IMR-90 (cell line): ENCODE measurements around the gene USP6NL. TPM values are rescaled to one million over a fixed set of nuclear protein-coding genes. Genes with fewer than 3 reads are reported as not detected.
"Not testable (repeated sequence)": the region's sequence is repeated elsewhere in the genome, so short reads cannot be mapped to it uniquely, and the experiment has no call there.

Source experiments
- ATAC-seq: fragments of 200-7000 bp; cut with Tn5 transposase; 2 replicates; pipeline ENCODE4 v1.9.1; 2020; ENCODE audit warnings: low read depth, mild to moderate bottlenecking, moderate library complexity
- BruUV-seq: library from RNA; stranded (reverse); fragments of 400-500 nt; replicated peaks from 2 replicates; lab custom pipeline; 2021; lab: Mats Ljungman, UMichigan
- CTCF ChIA-PET: fragments of 300-600 bp; formaldehyde crosslinking; extraction: SDS; loops from one replicate; lab custom pipeline; 2021; ENCODE audit warnings: antibody characterized with exemption; lab: Yijun Ruan, JAX
- POLR2A ChIA-PET: fragments of 300-600 bp; sonication (Branson Sonifier 250); formaldehyde crosslinking; loops from one replicate; lab custom pipeline; 2022; ENCODE audit warnings: antibody characterized with exemption; ENCODE audit not compliant: unreplicated experiment; lab: Charles Lee
- DNase-seq: peaks from one replicate; pipeline ENCODE4 v3.0.0; 2013
- H2AFZ ChIP-seq: replicated peaks from 2 replicates; pipeline ENCODE3; 2013; ENCODE audit warnings: low read length, mild to moderate bottlenecking; ENCODE audit not compliant: poor library complexity
- H2AK5ac ChIP-seq: 2 replicates; pipeline ENCODE4 v1.6.1; 2013; ENCODE audit warnings: low read depth, low read length, inconsistent platforms
- H2AK9ac ChIP-seq: replicated peaks from 2 replicates; pipeline ENCODE3; 2013; ENCODE audit warnings: mild to moderate bottlenecking, low read depth, low read length, moderate library complexity; ENCODE audit not compliant: poor library complexity
- H2BK120ac ChIP-seq: 2 replicates; pipeline ENCODE4 v1.6.1; 2013; ENCODE audit warnings: low read depth, low read length, inconsistent platforms
- H2BK15ac ChIP-seq: 3 replicates; pipeline ENCODE4 v1.6.1; 2013; ENCODE audit warnings: low read depth, low read length, inconsistent platforms
- H2BK20ac ChIP-seq: 2 replicates; pipeline ENCODE4 v1.6.1; 2013; ENCODE audit warnings: low read depth, mild to moderate bottlenecking, inconsistent platforms, low read length, moderate library complexity
- H2BK5ac ChIP-seq: 2 replicates; pipeline ENCODE4 v1.6.1; 2013; ENCODE audit warnings: mild to moderate bottlenecking, low read depth, low read length, inconsistent platforms; ENCODE audit not compliant: poor library complexity, severe bottlenecking
- H3K14ac ChIP-seq: replicated peaks from 2 replicates; pipeline ENCODE4 v1.6.1; 2013; ENCODE audit warnings: low read depth, low read length, inconsistent platforms
- H3K18ac ChIP-seq: 2 replicates; pipeline ENCODE4 v1.6.1; 2013; ENCODE audit warnings: low read depth, low read length, control low read depth
- H3K23ac ChIP-seq: 2 replicates; pipeline ENCODE4 v1.6.1; 2013; ENCODE audit warnings: low read depth, low read length, inconsistent platforms
- H3K27ac ChIP-seq: 2 replicates; pipeline ENCODE4 v1.5.1; 2013; ENCODE audit warnings: mild to moderate bottlenecking, control low read depth, low read length; ENCODE audit not compliant: insufficient read depth
- H3K27me3 ChIP-seq: 2 replicates; pipeline ENCODE4 v1.6.1; 2013; ENCODE audit warnings: low read length; ENCODE audit not compliant: control insufficient read depth, insufficient read depth
- H3K36me3 ChIP-seq: 2 replicates; pipeline ENCODE4 v1.6.1; 2013; ENCODE audit warnings: low read length, mixed read lengths; ENCODE audit not compliant: control insufficient read depth, insufficient read depth
- H3K4ac ChIP-seq: 2 replicates; pipeline ENCODE4 v1.6.1; 2013; ENCODE audit warnings: low read depth, low read length, inconsistent platforms
- H3K4me1 ChIP-seq: 2 replicates; pipeline ENCODE4 v1.6.1; 2013; ENCODE audit warnings: low read length, mixed read lengths; ENCODE audit not compliant: control insufficient read depth, insufficient read depth
- H3K4me2 ChIP-seq: 2 replicates; pipeline ENCODE4 v1.6.1; 2013; ENCODE audit warnings: low read depth, mild to moderate bottlenecking, control low read depth, low read length, moderate library complexity
- H3K4me3 ChIP-seq: 2 replicates; pipeline ENCODE4 v1.5.1; 2013; ENCODE audit warnings: low read depth, mild to moderate bottlenecking, control low read depth, low read length, moderate library complexity; ENCODE audit not compliant: insufficient read depth
- H3K56ac ChIP-seq: 2 replicates; pipeline ENCODE4 v1.6.1; 2013; ENCODE audit warnings: low read length, inconsistent platforms; ENCODE audit not compliant: insufficient read depth; ENCODE audit errors: extremely low read depth
- H3K79me1 ChIP-seq, 2 experiments: 2 replicates each; pipeline ENCODE4 v1.6.1; 2013; ENCODE audit warnings: low read length in 2 of 2, inconsistent platforms in 1 of 2, low read depth in 1 of 2
- H3K9ac ChIP-seq: 2 replicates; pipeline ENCODE4 v1.6.1; 2013; ENCODE audit warnings: low read depth, low read length, control low read depth
- H3K9me1 ChIP-seq: 2 replicates; pipeline ENCODE4 v1.6.1; 2013; ENCODE audit warnings: low read length, inconsistent platforms; ENCODE audit not compliant: insufficient read depth
- H3K9me3 ChIP-seq: 2 replicates; pipeline ENCODE4 v1.6.1; 2013; ENCODE audit warnings: low read length; ENCODE audit not compliant: control insufficient read depth, insufficient read depth
- H4K20me1 ChIP-seq: 2 replicates; pipeline ENCODE4 v1.6.1; 2013; ENCODE audit warnings: low read length, inconsistent platforms; ENCODE audit not compliant: insufficient read depth
- H4K5ac ChIP-seq: 2 replicates; pipeline ENCODE4 v1.6.1; 2013; ENCODE audit warnings: mild to moderate bottlenecking, low read depth, low read length, control low read depth
- H4K8ac ChIP-seq, 2 experiments: 2 replicates each; pipeline ENCODE4 v1.6.1; 2013; ENCODE audit warnings: low read depth in 2 of 2, low read length in 2 of 2, control low read depth in 1 of 2, inconsistent platforms in 1 of 2
- H4K91ac ChIP-seq: 2 replicates; pipeline ENCODE4 v1.6.1; 2013; ENCODE audit warnings: low read depth, low read length, inconsistent platforms; ENCODE audit not compliant: insufficient read depth
- WGBS, 2 experiments: methylation state at CpG; one replicate each; pipeline versions ENCODE4 v1.1.5 to v1.1.7; 2013; ENCODE audit warnings: missing lambda C conversion rate in 2 of 2; ENCODE audit not compliant: insufficient read length in 1 of 2; ENCODE audit errors: extremely low coverage in 2 of 2; 5-methylcytosine and 5-hydroxymethylcytosine counted together
- dilution Hi-C: fragments of 300-500 bp; cut with HindIII; formaldehyde crosslinking; loops from one replicate; pipeline ENCODE4 v1.14.3; 2018; ENCODE audit warnings: low sequenced_read_pairs; ENCODE audit not compliant: unreplicated experiment
- in situ Hi-C: fragments of 300-500 bp; cut with MboI; formaldehyde crosslinking; loops from 3 replicates; pipeline ENCODE4 v1.14.3; 2019; ENCODE audit warnings: low sequenced_read_pairs, inconsistent platforms, mixed read lengths
- intact Hi-C: fragments of 100-400 bp; cut with micrococcal nuclease; formaldehyde crosslinking; loops from 2 replicates; pipeline ENCODE4 v1.10.0; 2022
- polyA plus RNA-seq, 3 experiments: library from polyadenylated mRNA; depleted of rRNA; stranded (reverse); fragments of >200 nt; gene quantifications; 2 replicates each; pipeline ENCODE4 v1.2.3, GENCODE V29; 2012; ENCODE audit warnings: low replicate concordance in 1 of 3
- total RNA-seq: library from RNA; depleted of rRNA; stranded (reverse); fragments of >200 nt; gene quantifications from 2 replicates; pipeline ENCODE4 v1.2.3, GENCODE V29; 2012

The USP6NL gene
- total and polyA plus RNA-seq, 2 of the 4 experiments (the other 2 are of a cell fraction): 7.8 to 9.1 TPM

DNA sequence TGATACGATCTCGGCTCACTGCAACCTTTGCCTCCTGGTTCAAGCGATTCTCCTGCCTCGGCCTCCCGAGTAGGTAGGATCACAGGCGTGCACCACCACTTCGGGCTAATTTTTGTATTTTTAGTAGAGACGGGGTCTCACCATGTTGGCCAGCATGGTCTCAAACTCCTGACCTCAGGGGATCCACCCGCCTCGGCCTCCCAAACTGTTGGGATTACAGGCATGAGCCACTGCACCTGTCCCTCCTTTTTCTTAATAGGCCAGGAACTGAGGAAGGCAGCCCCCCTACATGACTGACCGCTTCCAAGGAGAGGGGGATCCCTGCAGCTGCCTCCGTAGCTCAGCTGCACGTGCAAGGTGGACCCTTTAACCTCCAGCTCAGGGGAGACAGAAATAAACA lies 175.0 kb downstream of the USP6NL start:
- H4K8ac ChIP-seq, BruUV-seq, H4K91ac ChIP-seq, ATAC-seq, H3K23ac ChIP-seq, H3K56ac ChIP-seq, H2BK15ac ChIP-seq, H3K27me3 ChIP-seq, H3K27ac ChIP-seq, CTCF ChIA-PET, H4K20me1 ChIP-seq, dilution Hi-C loops, H3K9me3 ChIP-seq, H3K79me1 ChIP-seq, H2AFZ ChIP-seq, H3K4me3 ChIP-seq, H3K18ac ChIP-seq, H3K14ac ChIP-seq, H2BK5ac ChIP-seq, POLR2A ChIA-PET, H2AK5ac ChIP-seq, H3K4ac ChIP-seq, H3K4me1 ChIP-seq, H3K36me3 ChIP-seq, DNase-seq, H3K9ac ChIP-seq, H4K5ac ChIP-seq, H3K9me1 ChIP-seq, H2BK120ac ChIP-seq, H2AK9ac ChIP-seq, intact Hi-C loops, in situ Hi-C loops, H2BK20ac ChIP-seq, H3K4me2 ChIP-seq: not testable (repeated sequence)
- 47% methylated on average over 3 of the region's 13 CpGs; no CpG with 5 or more reads in 1 of the 2 experiments for WGBS, 2 experiments
